ENCODE data around the gene SAC3D1.
A peak's percentile ranks its signal among the peaks of the same experiment; 100 is the strongest.

SAC3D1 gene

GRCh38 chr11:65040847-65041622 is at the start of gene SAC3D1:
TSS of gene SAC3D1 (plus strand) at chr11:65041210. CDS start at chr11:65041293, 83 bp downstream.
- DNase-seq (ENCODE audit: extremely low read depth, low read depth), result peak; percentile 77
- no peak for TF ChIP-seq CTCF (IDR thresholded peaks at IDR 0.05; ENCODE audit: low read depth, low read length)

- no peak for DNase-seq (ENCODE audit: extremely low read depth, low read depth)
- TF ChIP-seq CTCF (IDR thresholded peaks at IDR 0.05; ENCODE audit: low read depth, low read length), result no peak
These were observed 46.7 kb upstream of the SAC3D1 start for GRCh38 chr11:64994318-64994717.

- no peak for DNase-seq (ENCODE audit: extremely low read depth, low read depth)
- TF ChIP-seq CTCF (IDR thresholded peaks at IDR 0.05; ENCODE audit: low read depth, low read length), result no peak
These were observed 44.7 kb upstream of the SAC3D1 start for GRCh38 chr11:64996327-64996709.

GRCh38 chr11:64996710-64997380 is 44.2 kb upstream of the SAC3D1 start, which contains the start of gene BATF2:
TSS of gene BATF2 (minus strand) at chr11:64996971. CDS start at chr11:64996914, 57 bp downstream.
- peak; percentile 42 for TF ChIP-seq CTCF (IDR thresholded peaks at IDR 0.05; ENCODE audit: low read depth, low read length)
- peak; percentile 41 for DNase-seq (ENCODE audit: extremely low read depth, low read depth)

- DNase-seq (ENCODE audit: extremely low read depth, low read depth), result no peak
- no peak for TF ChIP-seq CTCF (IDR thresholded peaks at IDR 0.05; ENCODE audit: low read depth, low read length)
These were observed 42.9 kb upstream of the SAC3D1 start for GRCh38 chr11:64998141-64998540.

- no peak for TF ChIP-seq CTCF (IDR thresholded peaks at IDR 0.05; ENCODE audit: low read depth, low read length)
- no peak for DNase-seq (ENCODE audit: extremely low read depth, low read depth)
These were observed 42.1 kb upstream of the SAC3D1 start for GRCh38 chr11:64998690-64999431.
